Activated naive CD8-positive, alpha-beta T cell treated with anti-CD3 and anti-CD28 coated beads, Interleukin-2, amount 50 U/mL, for 16 hours (primary cell): ENCODE measurements around the gene SLA2.
"Not testable (repeated sequence)": the region's sequence is repeated elsewhere in the genome, so short reads cannot be mapped to it uniquely, and the experiment has no call there.

Experiments
- DNase-seq: peaks from one replicate; pipeline ENCODE4 v3.0.0-alpha.2; 2020; ENCODE audit warnings: low read depth, low spot score

SLA2 gene

GRCh38 chr20:36608388-36608728, 37.6 kb downstream of the SLA2 start:
- not testable (repeated sequence) for DNase-seq

GRCh38 chr20:36607586-36608387, 38.2 kb downstream of the SLA2 start:
- no peak for DNase-seq

DNA sequence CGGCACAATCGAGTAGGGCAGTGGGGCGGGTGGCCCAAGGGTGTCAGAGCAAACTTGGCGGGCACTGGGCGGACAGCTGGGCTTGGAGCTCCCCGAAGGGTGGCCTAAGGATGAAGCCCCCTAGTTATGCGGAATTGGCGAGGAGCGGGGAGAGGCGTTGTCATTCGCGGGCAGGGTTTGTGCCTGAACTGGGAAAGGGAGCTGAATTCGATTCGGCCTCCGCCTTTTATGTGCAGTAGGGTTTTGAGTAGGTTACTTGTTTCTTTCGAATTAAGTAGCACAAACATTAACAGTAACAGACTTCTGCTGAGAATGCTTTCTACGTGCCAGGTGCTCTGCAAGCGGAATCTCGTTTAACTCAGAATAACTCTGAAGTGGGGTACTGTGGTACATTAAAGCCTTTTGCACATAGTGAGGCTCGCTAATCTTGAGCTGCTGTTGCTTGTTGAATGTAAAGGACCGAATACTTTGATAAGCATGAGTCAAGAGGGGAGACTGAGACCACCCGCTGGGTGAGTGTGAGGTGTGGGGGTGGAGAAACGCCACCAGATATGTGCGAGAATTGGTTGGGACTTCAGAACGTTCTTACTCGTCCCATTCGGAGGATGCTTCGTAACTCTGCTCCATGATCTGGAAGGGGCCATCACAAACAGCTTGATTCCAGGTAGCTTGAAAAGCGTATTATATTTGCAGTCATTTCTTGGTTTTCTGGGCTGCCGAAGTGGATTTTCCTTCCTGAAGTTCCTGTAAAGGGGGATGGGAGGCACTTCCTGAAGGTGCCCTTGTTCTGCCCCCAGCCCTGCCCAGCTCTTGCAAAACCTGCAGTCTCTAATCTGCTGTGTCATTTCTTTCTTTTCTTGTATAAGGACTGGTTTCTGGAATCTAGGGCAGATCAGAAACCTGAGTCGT, 39.6 kb downstream of the SLA2 start:
- DNase-seq, result no peak

- peak; percentile 97 for DNase-seq
These were observed 40.4 kb downstream of the SLA2 start, which contains the start of gene RAB5IF for GRCh38 chr20:36605399-36606157. RAB5IF (plus strand) TSS chr20:36605779; CDS start chr20:36605952, 173 bp downstream.

DNA sequence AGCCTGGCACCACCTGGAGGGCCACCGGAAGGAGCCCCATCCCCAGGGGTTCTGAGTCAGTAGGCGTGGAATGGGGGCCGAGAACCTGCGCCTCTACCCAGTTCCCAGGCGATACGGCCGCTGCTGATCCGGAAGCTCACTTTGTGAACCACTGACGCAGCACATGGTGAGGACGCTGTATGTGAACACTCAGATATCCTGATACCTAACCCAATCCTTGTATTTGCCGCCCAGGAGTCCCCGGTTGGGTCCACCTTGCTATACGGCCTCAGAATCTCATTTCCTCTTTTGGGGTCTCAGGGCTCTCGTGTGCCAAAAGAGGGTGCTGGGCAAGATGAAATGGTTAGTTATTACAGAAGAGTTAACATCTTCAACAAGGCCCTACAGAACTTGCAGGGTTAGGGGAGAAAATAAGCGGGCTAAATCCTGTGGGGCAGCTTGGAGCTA, 41.0 kb downstream of the SLA2 start:
- no peak for DNase-seq

DNA sequence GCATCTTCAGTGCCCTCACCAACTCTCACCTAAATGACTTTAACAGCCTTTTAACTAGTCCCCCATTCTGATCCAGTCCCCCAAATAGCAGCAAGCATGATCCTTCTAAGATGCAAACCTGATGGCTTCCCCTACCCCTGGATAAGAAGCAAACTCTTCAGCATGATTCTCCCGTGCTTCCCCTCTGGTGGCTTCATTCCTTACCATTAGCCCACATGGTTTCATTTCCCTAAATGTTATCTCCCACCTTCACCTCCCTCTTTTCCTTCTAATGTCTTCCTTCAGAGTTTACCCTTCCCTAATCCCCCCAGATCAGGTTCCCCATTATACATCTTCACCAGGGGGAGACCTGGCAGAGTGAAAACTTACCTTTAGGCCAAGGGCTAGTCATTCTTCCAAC, 44.5 kb downstream of the SLA2 start:
- no peak for DNase-seq

DNA sequence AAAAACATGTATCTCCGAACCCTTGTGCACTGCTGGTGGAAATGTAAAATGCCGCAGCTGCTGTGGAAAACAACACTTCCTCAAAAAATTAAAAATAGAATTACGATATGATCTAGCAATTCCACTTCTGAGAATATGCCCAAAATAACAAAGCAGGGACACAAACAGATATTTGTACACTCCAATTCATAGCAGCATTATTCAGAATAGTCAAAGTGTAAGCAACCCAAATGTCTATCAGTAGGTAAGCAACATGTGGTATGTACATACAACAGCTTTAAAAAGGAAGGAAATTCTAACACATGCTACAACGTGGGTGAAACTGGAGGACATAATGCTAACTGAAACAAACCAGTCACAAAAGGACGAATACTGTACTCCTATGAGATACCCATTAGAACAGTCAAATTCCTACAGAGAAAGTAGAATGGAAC, 46.1 kb downstream of the SLA2 start:
- DNase-seq, result no peak

- no peak for DNase-seq
These were observed 52.6 kb downstream of the SLA2 start for GRCh38 chr20:36593347-36593929.

DNA sequence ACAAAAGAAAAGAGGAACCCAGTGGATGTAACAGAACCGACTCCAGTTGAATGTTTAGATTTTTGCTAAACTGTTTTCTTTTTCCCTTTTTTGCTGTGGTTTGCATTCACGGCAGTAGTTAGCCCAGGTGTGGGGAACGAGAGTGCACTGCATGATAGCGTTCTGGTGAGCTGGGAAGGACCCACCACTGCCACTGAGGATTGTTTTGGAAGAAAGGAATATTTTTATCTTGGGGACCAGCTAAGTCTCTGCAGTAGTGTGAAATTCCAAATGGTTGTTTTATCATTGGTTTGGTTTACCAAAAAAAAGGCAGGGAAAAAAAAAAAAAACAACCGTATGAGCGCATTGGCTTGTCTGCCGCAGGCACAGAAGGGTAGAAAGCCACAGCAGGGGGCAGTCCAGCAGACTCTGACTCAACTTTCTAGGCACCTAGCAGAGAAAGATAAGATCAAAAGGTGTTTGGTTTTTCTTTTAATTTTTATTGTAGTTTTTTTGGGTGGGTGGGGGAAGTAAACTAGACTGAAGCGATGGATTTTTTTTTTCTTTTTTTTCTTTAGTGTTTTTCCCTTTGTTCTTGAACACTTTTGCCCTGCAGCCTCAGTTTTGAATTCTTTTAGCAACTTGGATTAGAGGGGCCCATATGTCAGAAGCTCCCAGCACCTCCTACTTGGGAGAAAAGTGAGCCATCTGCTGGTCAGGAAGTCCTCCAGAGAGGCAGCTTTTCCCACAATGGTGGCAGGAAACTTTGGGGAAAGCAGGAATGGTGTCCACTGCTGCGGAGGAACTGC, 53.9 kb downstream of the SLA2 start:
- peak; percentile 21 for DNase-seq

DNA sequence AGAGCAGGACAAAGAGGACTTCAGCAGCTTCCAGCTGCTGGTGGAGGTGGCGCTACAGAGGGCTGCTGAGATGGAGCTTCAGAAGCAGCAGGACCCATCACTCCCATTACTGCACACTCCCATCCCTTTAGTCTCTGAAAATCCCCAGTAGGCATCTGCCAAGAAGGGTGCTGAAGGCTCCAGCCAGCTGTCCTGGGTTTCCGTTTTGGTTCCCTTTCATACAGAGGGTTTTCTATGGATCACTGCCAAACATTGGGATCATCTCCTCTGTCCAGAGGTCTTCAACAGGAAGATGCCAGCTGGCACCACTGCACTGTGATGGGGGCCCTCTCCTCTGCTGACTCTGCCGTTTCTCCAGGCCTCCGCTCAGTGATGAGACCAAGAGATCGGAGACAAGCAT, 54.7 kb downstream of the SLA2 start:
- DNase-seq, result no peak

- DNase-seq, result no peak
These were observed 58.5 kb downstream of the SLA2 start for GRCh38 chr20:36587388-36588070.

- no peak for DNase-seq
These were observed 60.4 kb downstream of the SLA2 start for GRCh38 chr20:36585410-36586125.

GRCh38 chr20:36584018-36584481, 61.9 kb downstream of the SLA2 start:
- DNase-seq, result no peak

GRCh38 chr20:36582821-36583220, 63.2 kb downstream of the SLA2 start:
- no peak for DNase-seq

DNA sequence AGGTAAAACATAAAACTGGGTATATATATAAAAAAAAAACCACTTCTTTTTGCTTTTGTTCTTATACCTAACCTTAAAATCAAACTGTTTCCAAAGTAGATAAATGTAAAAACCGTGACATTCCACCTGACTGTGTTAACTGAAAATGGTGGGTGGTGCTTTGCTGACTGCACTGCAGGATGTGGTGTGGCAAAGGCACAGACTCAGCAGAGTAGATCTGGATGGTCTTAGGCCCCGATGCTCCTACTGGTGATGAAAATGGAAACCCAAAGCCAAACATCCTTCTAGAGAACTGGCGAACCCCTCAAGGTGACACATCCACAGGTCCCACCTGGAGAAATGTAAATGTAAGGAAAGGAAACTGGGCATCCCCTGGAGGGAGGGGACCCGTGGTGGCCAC, 63.7 kb downstream of the SLA2 start:
- no peak for DNase-seq

- no peak for DNase-seq
These were observed 65.9 kb downstream of the SLA2 start for GRCh38 chr20:36579996-36580545.

DNA sequence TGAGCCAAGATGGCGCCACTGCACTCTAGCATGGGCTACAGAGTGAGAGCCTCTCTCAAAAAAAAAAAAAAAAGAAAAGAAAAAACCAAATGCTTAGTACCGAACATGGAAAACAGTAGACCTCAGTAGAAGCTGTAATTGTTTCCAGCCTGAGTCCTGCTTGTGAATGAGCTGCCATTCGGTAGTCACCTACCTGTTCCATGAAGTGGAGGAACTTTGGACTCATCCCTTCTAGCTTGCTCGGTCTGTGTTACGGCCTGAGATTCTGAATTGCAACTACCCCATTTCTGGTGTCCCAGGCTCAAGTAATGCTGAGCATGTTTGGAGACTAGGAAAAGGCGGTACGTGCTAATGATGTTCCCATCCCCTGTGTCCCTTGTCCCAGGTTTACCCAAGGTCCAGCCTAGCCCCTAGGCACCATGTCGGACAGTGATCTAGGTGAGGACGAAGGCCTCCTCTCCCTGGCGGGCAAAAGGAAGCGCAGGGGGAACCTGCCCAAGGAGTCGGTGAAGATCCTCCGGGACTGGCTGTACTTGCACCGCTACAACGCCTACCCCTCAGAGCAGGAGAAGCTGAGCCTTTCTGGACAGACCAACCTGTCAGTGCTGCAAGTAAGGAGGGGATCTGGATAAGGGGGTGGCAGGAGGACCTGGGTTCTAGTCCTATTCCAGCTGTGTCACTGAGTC, 67.5 kb downstream of the SLA2 start:
- no peak for DNase-seq

- no peak for DNase-seq
These were observed 69.9 kb downstream of the SLA2 start for GRCh38 chr20:36576081-36576445.
